Measurements from ENCODE around the gene XYLT2. TPM values are rescaled to one million over a fixed set of nuclear protein-coding genes. Genes with fewer than 3 reads are reported as not detected.
"Not testable (repeated sequence)": the region's sequence is repeated elsewhere in the genome, so short reads cannot be mapped to it uniquely, and the experiment has no call there.

The XYLT2 gene
- total RNA-seq, 2 experiments from 2014 or later = 21.1 to 21.8 TPM

DNA sequence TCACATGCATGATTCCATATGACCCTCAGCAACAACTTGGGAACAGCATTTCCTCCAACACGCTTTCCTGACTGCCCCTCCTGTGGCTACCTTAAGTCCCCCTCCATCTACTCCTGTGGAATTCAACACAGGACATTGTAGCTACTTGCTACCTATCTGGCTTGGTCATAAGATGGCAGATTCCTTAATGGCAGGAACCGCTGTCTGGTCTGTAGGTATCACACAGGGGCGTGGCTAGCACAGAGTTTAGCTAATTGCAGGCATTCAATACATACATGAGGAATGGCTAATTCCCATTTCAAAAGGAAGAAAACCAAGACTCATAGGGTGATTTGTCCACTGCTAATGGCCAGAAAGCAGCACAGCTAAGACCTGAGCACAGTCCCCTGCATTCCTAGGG is 42.8 kb downstream of the XYLT2 start:
- no peak overlapping the region for H3K4me3 Mint-ChIP-seq
- DNase-seq = no peak
- no peaks in the 10 kb centered on the region for H3K27me3 Mint-ChIP-seq (ENCODE audit: low read depth)
- CTCF ChIA-PET = interaction anchor here (1.1 to 1.9 kb wide), 2 partner anchors 9 to 26 kb away, joined by 5 to 11 read pairs; partner anchors contain the start of gene LRRC59
- H3K4me1 Mint-ChIP-seq (ENCODE audit: low read depth) = peaks cover 2% of the 10 kb centered on the region
- H3K27ac Mint-ChIP-seq = no peak overlapping the region
- H3K9me3 Mint-ChIP-seq = no peaks in the 10 kb centered on the region
- peaks cover 41% of the 10 kb centered on the region for H3K36me3 Mint-ChIP-seq (ENCODE audit: low read depth)
- intact Hi-C loops (cut with micrococcal nuclease) = no loop called here

DNA sequence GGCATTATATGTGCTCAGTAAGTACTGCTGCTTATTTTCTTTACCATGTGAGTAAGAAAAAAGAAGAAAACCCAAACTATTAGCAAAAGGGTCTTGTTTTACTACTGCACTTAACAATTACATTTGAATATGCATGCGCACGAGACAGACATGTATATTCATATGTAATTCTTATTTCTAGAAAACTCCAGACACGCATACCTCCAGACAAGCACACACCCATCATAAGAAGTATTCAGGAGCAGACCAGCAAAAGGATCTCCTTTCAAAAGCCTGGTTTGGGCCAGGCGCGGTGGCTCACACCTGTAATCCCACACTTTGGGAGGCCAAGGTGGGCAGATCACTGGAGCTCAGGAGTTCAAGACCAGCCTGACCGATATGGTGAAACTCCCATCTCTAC is 43.6 kb downstream of the XYLT2 start:
- peaks cover 43% of the 10 kb centered on the region for H3K36me3 Mint-ChIP-seq (ENCODE audit: low read depth)
- no peak for DNase-seq
- H3K9me3 Mint-ChIP-seq = no peaks in the 10 kb centered on the region
- no peaks in the 10 kb centered on the region for H3K27me3 Mint-ChIP-seq (ENCODE audit: low read depth)
- no peak overlapping the region for H3K27ac Mint-ChIP-seq
- CTCF ChIA-PET = interaction anchor here (1.1 to 4.3 kb wide), 3 partner anchors 8 to 28 kb away, joined by 5 to 19 read pairs (median 11); partner anchors contain the start of gene LRRC59
- intact Hi-C loops (cut with micrococcal nuclease) = no loop called here
- H3K4me3 Mint-ChIP-seq = no peak overlapping the region
- H3K4me1 Mint-ChIP-seq (ENCODE audit: low read depth) = peaks cover 7% of the 10 kb centered on the region

DNA sequence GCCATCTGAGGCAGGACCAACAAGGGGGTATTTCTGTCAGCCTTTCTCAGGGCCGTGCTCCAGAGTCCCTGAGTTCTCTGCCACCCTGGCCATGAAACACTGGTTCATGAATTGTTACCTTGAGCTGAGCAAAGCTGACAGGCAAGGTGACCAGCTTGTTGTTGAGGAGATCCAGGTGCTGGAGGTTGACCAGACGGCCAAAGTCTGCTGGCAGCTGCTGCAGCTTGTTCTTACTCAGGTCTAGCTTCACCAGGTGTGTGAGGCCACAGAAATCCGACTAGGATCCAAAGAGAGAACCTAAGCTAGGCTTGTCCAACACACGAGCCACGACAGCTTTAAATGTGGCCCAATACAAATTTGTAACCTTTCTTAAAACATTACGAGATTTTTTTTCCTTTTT is 46.7 kb downstream of the XYLT2 start:
- Mint-ChIP-seq H3K9me3 (no peaks in the 10 kb centered on the region), H3K27ac (no peak overlapping the region), H3K4me1 (ENCODE audit: low read depth) (peaks cover 29% of the 10 kb centered on the region), H3K36me3 (ENCODE audit: low read depth) (peaks cover 39% of the 10 kb centered on the region), H3K4me3 (no peak overlapping the region), H3K27me3 (ENCODE audit: low read depth) (no peaks in the 10 kb centered on the region)
- intact Hi-C loops (cut with micrococcal nuclease) = no loop called here
- CTCF ChIA-PET = interaction anchor here (4.3 kb wide), 1 partner anchor 31 kb away, joined by 19 read pairs; no protein-coding TSS in a partner anchor
- DNase-seq = no peak

DNA sequence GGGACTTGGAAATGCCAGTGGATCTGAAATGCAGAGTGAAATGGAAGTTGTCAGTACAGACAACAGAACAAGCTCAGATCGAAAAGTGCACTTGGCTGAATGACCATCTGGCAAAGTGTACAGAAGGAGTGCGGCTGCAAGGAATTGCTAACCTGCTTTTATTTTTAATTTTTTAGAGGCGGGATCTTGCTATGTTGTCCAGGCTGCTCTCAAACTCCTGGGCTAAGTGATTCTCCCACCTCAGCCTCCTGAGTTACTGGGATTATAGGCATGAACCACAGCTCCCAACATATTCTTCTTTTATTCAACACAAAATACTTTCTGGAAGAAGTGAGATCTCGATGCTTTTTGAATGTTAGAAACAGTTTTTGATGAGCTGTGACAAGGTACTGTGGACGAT is 47.8 kb downstream of the XYLT2 start:
- Mint-ChIP-seq H3K27me3 (ENCODE audit: low read depth) (no peaks in the 10 kb centered on the region), H3K36me3 (ENCODE audit: low read depth) (peaks cover 30% of the 10 kb centered on the region), H3K9me3 (no peaks in the 10 kb centered on the region), H3K4me3 (no peak overlapping the region), H3K4me1 (ENCODE audit: low read depth) (peaks cover 32% of the 10 kb centered on the region), H3K27ac (no peak overlapping the region)
- intact Hi-C loops (cut with micrococcal nuclease) = no loop called here
- no peak for DNase-seq
- CTCF ChIA-PET = interaction anchor here (4.3 kb wide), 1 partner anchor 32 kb away, joined by 19 read pairs; no protein-coding TSS in a partner anchor

DNA sequence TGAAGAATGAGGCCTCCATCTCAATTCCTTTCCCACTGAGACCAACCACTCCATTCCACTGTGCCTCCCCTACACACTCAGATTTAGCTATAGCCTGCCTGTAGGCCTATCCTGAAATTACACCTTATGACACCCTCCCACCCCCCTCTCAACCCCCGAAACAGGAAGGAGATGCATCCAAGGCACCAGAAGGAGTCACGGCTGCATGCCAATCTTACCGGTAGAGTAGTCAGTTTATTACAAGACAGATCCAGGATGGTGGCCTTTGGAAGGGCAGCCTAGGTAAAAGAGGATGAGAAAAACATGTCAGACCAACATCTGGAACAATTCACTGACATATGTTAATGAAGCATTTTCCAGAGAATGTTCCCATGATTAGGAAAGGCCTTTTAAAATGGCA is 48.8 kb downstream of the XYLT2 start:
- H3K4me1 Mint-ChIP-seq (ENCODE audit: low read depth) = peaks cover 32% of the 10 kb centered on the region
- intact Hi-C loops (cut with micrococcal nuclease) = loop anchor here (5.0 kb wide), 1 partner anchor 32 kb away; no protein-coding TSS in a partner anchor
- DNase-seq = no peak
- H3K4me3 Mint-ChIP-seq = peak overlapping the region; percentile 29
- H3K9me3 Mint-ChIP-seq = peaks cover under 1% of the 10 kb centered on the region
- no peaks in the 10 kb centered on the region for H3K27me3 Mint-ChIP-seq (ENCODE audit: low read depth)
- peaks cover 28% of the 10 kb centered on the region for H3K36me3 Mint-ChIP-seq (ENCODE audit: low read depth)
- no peak overlapping the region for H3K27ac Mint-ChIP-seq
- CTCF ChIA-PET = no interaction called here

DNA sequence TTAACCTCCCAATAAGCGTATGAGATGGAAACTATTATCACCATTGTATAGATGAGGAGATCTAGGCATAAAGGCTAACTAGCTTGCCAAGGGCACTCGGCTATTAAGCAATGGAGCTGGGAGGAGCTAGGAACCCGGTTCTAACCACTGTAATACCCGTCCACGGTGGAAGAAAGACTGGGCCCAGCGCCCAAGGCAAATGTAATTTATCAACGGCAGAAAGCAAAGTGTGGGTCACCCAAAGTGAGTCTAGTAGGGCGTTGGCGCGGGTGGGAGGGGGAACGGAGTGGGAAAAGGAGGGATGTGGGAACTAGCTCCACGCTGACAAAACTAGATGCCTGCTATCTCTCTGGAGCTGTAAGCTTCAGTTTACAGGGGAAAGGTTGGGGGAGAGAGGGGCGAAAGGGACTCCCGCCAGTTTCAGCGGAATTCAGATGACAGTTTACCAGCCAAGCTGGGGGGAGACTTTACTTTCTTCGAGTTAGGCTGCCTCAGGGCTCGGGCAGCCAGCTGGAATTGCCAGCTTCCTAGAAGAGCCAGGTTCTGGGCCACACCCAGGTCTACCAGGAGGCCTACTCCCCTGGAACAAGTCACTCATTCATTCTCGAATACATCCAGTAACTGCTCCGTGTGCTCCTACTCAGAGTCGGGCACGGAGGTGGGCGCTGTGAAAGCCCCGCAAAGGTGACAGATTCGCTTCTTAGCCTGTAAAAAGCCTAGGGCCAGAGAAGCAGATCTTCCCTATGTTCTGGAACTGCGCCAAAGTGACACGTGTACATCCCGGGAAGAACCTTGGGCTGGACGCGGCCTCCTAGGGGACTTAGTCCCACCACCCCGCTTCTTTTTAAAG is 50.6 kb downstream of the XYLT2 start:
- CTCF ChIA-PET = interaction anchor here (0.5 to 4.5 kb wide), 26 partner anchors 8 to 896 kb away, joined by 3 to 56 read pairs (median 6); partner anchors contain the start of genes ACSF2, CACNA1G, EME1 and MRPL27
- peak overlapping the region; percentile 92 for H3K4me3 Mint-ChIP-seq
- intact Hi-C loops (cut with micrococcal nuclease) = loop anchor here (1.0 to 5.0 kb wide), 4 partner anchors 23 to 83 kb away; partner anchors contain the start of genes ACSF2, EME1 and MRPL27
- no peaks in the 10 kb centered on the region for H3K27me3 Mint-ChIP-seq (ENCODE audit: low read depth)
- H3K9me3 Mint-ChIP-seq = peaks cover 3% of the 10 kb centered on the region
- peaks cover 32% of the 10 kb centered on the region for H3K4me1 Mint-ChIP-seq (ENCODE audit: low read depth)
- peaks cover 24% of the 10 kb centered on the region for H3K36me3 Mint-ChIP-seq (ENCODE audit: low read depth)
- peak; percentile 35 for DNase-seq
- peak overlapping the region; percentile 79 for H3K27ac Mint-ChIP-seq

DNA sequence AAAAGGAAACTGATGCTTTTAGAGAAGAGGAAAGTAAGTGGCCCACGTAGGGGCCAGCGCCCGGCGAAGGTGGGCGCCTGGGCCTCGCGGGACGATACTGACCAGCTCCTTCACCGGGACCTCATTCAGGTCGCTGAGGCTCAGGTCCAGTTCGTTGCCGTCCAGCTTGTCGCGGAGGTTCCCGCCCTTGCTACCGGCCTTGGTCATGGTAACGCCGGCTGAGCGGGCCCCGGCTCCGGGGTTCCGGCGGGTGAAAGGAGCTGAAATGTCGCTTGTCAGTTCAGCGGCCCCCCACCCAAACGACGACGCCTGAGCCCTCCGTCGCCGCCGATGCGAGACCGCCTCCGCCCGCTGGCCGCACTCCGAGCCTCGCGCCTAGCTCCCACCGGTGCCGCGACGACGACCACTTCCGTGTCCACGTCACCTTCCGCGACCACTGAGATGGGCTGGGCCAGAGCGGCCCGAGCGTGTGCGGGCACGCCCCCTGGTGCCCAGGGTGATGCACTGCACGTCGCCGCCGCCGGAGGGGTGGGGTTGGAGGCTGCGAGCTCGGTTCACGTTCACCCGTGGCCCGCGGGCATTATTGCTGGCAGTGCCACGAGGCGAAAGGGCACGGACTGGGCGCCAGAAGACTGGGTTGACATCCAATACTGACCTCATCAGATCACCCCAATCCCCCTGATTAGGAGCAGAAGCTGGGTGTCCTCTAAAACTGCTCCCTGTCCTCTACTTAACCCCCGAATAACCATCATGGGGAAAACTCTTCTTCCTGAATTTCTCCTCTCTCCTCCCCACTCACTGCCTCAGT is 51.4 kb downstream of the XYLT2 start, which contains the start of gene LRRC59:
TSS of gene LRRC59 (minus strand) at position 413 of the 808 bp plus-strand sequence. CDS start at position 207, 206 bp downstream.
- H3K36me3 Mint-ChIP-seq (ENCODE audit: low read depth) = peaks cover 21% of the 10 kb centered on the region
- H3K9me3 Mint-ChIP-seq = peaks cover 3% of the 10 kb centered on the region
- CTCF ChIA-PET = interaction anchor here (0.6 to 4.5 kb wide), 31 partner anchors 8 to 389 kb away, joined by 3 to 56 read pairs (median 5); partner anchors contain the start of genes ACSF2, CACNA1G, EME1 and MRPL27
- DNase-seq = peak; percentile 92
- peak within 1 kb of the TSS; percentile 92 for H3K4me3 Mint-ChIP-seq
- H3K4me1 Mint-ChIP-seq (ENCODE audit: low read depth) = peaks cover 32% of the 10 kb centered on the region
- H3K27me3 Mint-ChIP-seq (ENCODE audit: low read depth) = no peaks in the 10 kb centered on the region
- intact Hi-C loops (cut with micrococcal nuclease) = loop anchor here (1.0 to 5.0 kb wide), 4 partner anchors 24 to 82 kb away; partner anchors contain the start of genes ACSF2, EME1 and MRPL27
- peak within 1 kb of the TSS; percentile 79 for H3K27ac Mint-ChIP-seq

DNA sequence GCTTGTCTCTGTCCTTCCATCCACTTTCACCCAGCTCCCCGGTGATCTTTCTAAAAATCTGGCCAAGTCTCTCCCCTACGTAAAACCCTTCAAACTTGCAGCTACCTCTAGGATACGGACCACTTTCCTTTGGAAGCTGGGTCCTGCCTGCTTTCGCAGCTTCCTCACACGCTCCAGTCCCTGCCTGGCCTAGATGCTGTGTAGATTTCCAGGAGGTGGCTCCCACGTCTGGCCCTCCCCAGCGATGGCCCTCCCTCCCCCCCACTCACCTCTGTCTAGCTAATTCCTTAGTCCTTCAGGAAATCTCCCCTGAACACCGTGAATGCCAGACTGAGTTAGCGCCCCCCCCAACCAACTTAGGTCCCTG is 52.0 kb downstream of the XYLT2 start:
- intact Hi-C loops (cut with micrococcal nuclease) = loop anchor here (1.0 to 5.0 kb wide), 4 partner anchors 25 to 81 kb away; partner anchors contain the start of genes ACSF2, EME1 and MRPL27
- Mint-ChIP-seq H3K9me3 (peaks cover 3% of the 10 kb centered on the region), H3K27me3 (ENCODE audit: low read depth) (no peaks in the 10 kb centered on the region), H3K4me3 (peak overlapping the region; percentile 92), H3K36me3 (ENCODE audit: low read depth) (peaks cover 21% of the 10 kb centered on the region), H3K4me1 (ENCODE audit: low read depth) (peaks cover 32% of the 10 kb centered on the region), H3K27ac (peak overlapping the region; percentile 28)
- no peak for DNase-seq
- CTCF ChIA-PET = interaction anchor here (0.7 to 4.5 kb wide), 29 partner anchors 9 to 388 kb away, joined by 3 to 56 read pairs (median 5); partner anchors contain the start of genes ACSF2, CACNA1G, EME1 and MRPL27

DNA sequence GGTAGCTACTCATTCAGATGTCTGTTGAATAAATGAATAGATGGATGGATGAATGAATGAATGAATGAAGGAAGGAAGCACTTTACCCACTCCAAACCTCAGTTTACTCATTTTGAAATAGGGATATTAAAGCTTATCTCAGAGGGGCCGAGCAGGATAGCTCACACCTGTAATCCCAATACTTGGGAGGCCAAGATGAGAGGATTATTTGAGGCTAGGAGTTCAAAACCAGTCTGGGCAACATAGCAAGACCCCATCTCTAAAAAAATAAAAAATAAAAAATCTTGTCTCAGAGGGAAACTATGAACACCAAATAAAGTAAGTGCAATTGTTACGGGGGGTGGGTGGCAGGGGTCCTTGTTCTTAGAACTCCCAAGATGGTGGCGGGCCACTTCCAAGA is 52.7 kb downstream of the XYLT2 start:
- peaks cover 14% of the 10 kb centered on the region for H3K36me3 Mint-ChIP-seq (ENCODE audit: low read depth)
- intact Hi-C loops (cut with micrococcal nuclease) = loop anchor here (5.0 kb wide), 1 partner anchor 36 kb away; no protein-coding TSS in a partner anchor
- peaks cover 30% of the 10 kb centered on the region for H3K4me1 Mint-ChIP-seq (ENCODE audit: low read depth)
- not testable (repeated sequence) for H3K4me3 Mint-ChIP-seq; H3K27ac Mint-ChIP-seq; H3K9me3 Mint-ChIP-seq; H3K27me3 Mint-ChIP-seq (ENCODE audit: low read depth); DNase-seq
- CTCF ChIA-PET = interaction anchor here (1.0 to 4.5 kb wide), 10 partner anchors 9 to 92 kb away, joined by 3 to 56 read pairs (median 9); partner anchors contain the start of gene RSAD1

DNA sequence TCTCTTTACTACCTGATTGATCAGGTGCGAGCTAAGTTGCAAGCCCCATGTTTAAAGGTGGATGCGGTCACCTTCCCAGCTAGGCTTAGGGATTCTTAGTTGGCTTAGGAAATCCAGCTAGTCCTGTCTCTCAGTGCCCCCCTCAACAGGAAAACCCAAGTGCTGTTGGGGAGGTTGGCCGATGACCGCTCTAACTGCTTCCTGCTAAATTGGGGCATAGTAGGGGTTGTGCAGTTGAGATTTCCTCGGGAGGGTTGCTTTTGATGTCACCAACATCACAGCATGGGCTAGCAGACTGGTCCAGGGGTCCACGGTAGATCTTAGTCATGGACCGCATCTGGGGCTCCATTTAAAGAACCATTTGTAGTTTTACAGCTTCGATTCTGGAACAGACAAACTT is 53.7 kb downstream of the XYLT2 start:
- peak; percentile 22 for DNase-seq
- not testable (repeated sequence) for H3K27me3 Mint-ChIP-seq (ENCODE audit: low read depth); H3K9me3 Mint-ChIP-seq; H3K27ac Mint-ChIP-seq; H3K36me3 Mint-ChIP-seq (ENCODE audit: low read depth); H3K4me3 Mint-ChIP-seq
- peaks cover 24% of the 10 kb centered on the region for H3K4me1 Mint-ChIP-seq (ENCODE audit: low read depth)
- intact Hi-C loops (cut with micrococcal nuclease) = loop anchor here (5.0 kb wide), 1 partner anchor 37 kb away; no protein-coding TSS in a partner anchor
- CTCF ChIA-PET = interaction anchor here (4.5 kb wide), 1 partner anchor 37 kb away, joined by 56 read pairs; no protein-coding TSS in a partner anchor

DNA sequence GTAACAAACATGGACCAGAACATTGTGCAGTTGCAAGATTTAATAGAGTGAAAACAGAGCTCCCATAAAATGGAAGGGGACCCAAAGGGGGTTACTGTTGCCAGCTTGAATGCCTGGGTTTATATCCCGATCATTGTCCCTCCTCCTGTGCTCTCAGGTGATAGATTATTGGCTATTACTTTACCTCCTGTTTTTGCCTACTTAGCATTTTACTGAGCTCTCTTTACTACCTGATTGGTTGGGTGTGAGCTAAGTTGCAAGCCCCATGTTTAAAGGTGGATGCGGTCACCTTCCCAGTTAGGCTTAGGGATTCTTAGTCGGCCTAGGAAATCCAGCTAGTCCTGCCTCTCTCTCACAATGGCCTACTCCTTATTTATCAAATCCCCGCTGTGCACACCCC is 59.4 kb downstream of the XYLT2 start:
- H3K36me3 Mint-ChIP-seq (ENCODE audit: low read depth); H3K27me3 Mint-ChIP-seq (ENCODE audit: low read depth); H3K9me3 Mint-ChIP-seq; DNase-seq; intact Hi-C loops (cut with micrococcal nuclease); H3K27ac Mint-ChIP-seq; H3K4me3 Mint-ChIP-seq; H3K4me1 Mint-ChIP-seq (ENCODE audit: low read depth): not testable (repeated sequence)
- CTCF ChIA-PET = interaction anchor here (0.7 to 1.5 kb wide), 3 partner anchors 8 to 204 kb away, joined by 3 to 4 read pairs (median 3); partner anchors contain the start of genes COL1A1 and LRRC59
